GM21367 (cell line): ENCODE results near the gene DNAAF8.

Source experiments
- ATAC-seq: cut with Tn5 transposase; IDR thresholded peaks from one replicate; pipeline ENCODE4 v1.9.1; 2021; ENCODE audit not compliant: unreplicated experiment

Gene DNAAF8

GRCh38 chr16:4750896-4751295, 16.6 kb downstream of the DNAAF8 start:
- no peak for ATAC-seq

- no peak for ATAC-seq
Measured at GRCh38 chr16:4752351-4753100, 18.2 kb downstream of the DNAAF8 start.

- no peak for ATAC-seq
Measured at GRCh38 chr16:4753227-4753626, 18.9 kb downstream of the DNAAF8 start.

GRCh38 chr16:4754865-4755264, 20.5 kb downstream of the DNAAF8 start:
- no peak for ATAC-seq

GRCh38 chr16:4755687-4756086, 21.4 kb downstream of the DNAAF8 start:
- ATAC-seq, result no peak

GRCh38 chr16:4760221-4760910, 26.0 kb downstream of the DNAAF8 start:
- no peak for ATAC-seq

GRCh38 chr16:4762205-4762604, 27.9 kb downstream of the DNAAF8 start:
- no peak for ATAC-seq

- no peak for ATAC-seq
Measured at GRCh38 chr16:4763791-4764190, 29.5 kb downstream of the DNAAF8 start.

GRCh38 chr16:4765511-4766474, 31.5 kb downstream of the DNAAF8 start:
- no peak for ATAC-seq

GRCh38 chr16:4766875-4767628, 32.7 kb downstream of the DNAAF8 start, which contains the start of gene ZNF500:
ZNF500 (minus strand) TSS chr16:4767162; CDS start chr16:4765978, 1,184 bp downstream.
- ATAC-seq, result peak; percentile 83

GRCh38 chr16:4767872-4768548, 33.7 kb downstream of the DNAAF8 start:
- ATAC-seq, result no peak

GRCh38 chr16:4768549-4769305, 34.4 kb downstream of the DNAAF8 start:
- ATAC-seq, result no peak

- no peak for ATAC-seq
Measured at GRCh38 chr16:4769306-4769638, 34.9 kb downstream of the DNAAF8 start.

- no peak for ATAC-seq
Measured at GRCh38 chr16:4771646-4772045, 37.3 kb downstream of the DNAAF8 start.

GRCh38 chr16:4772351-4772750, 38.0 kb downstream of the DNAAF8 start:
- ATAC-seq, result no peak

- no peak for ATAC-seq
Measured at GRCh38 chr16:4775005-4775404, 40.7 kb downstream of the DNAAF8 start.

GRCh38 chr16:4776141-4776705, 41.9 kb downstream of the DNAAF8 start:
- no peak for ATAC-seq

GRCh38 chr16:4777339-4778049, 43.2 kb downstream of the DNAAF8 start:
- no peak for ATAC-seq

- ATAC-seq, result no peak
Measured at GRCh38 chr16:4778050-4778392, 43.7 kb downstream of the DNAAF8 start.
